H9 (cell line): Measurements from ENCODE around the gene TOX4. TPM values are rescaled to one million over a fixed set of nuclear protein-coding genes. Genes with fewer than 3 reads are reported as not detected.

Source experiments
- DNase-seq: peaks from one replicate; pipeline ENCODE4 v3.0.0-alpha.2; 2017
- H2AFZ ChIP-seq: one replicate; pipeline ENCODE4 v1.6.1; 2013; ENCODE audit warnings: mild to moderate bottlenecking, low read length, control low read depth, moderate library complexity
- H2AK5ac ChIP-seq: 2 replicates; pipeline ENCODE4 v1.6.1; 2013; ENCODE audit warnings: low read length, control low read depth, mixed read lengths; ENCODE audit not compliant: insufficient read length
- H2BK120ac ChIP-seq: one replicate; pipeline ENCODE4 v1.6.1; 2013; ENCODE audit warnings: low read depth, mild to moderate bottlenecking, low read length, control low read depth, inconsistent platforms; ENCODE audit not compliant: poor library complexity, severe bottlenecking
- H2BK12ac ChIP-seq: 2 replicates; pipeline ENCODE4 v1.6.1; 2013; ENCODE audit warnings: low read length, control low read depth, mixed read lengths, low read depth; ENCODE audit not compliant: insufficient read length
- H2BK15ac ChIP-seq: 2 replicates; pipeline ENCODE4 v1.6.1; 2013; ENCODE audit warnings: low read depth, low read length, control low read depth
- H2BK20ac ChIP-seq: one replicate; pipeline ENCODE4 v1.6.1; 2013; ENCODE audit warnings: low read depth, mild to moderate bottlenecking, low read length, control low read depth, inconsistent platforms; ENCODE audit not compliant: poor library complexity, severe bottlenecking
- H2BK5ac ChIP-seq: 2 replicates; pipeline ENCODE4 v1.6.1; 2013; ENCODE audit warnings: low read length, control low read depth, mixed read lengths; ENCODE audit not compliant: insufficient read length
- H3K14ac ChIP-seq: 2 replicates; pipeline ENCODE4 v1.6.1; 2013; ENCODE audit warnings: low read length, control low read depth; ENCODE audit not compliant: insufficient read depth
- H3K18ac ChIP-seq: 2 replicates; pipeline ENCODE4 v1.6.1; 2013; ENCODE audit warnings: low read depth, mild to moderate bottlenecking, mixed read lengths, low read length, control low read depth; ENCODE audit not compliant: insufficient read length
- H3K23ac ChIP-seq: 2 replicates; pipeline ENCODE4 v1.6.1; 2013; ENCODE audit warnings: low read length, control low read depth, mixed read lengths, low read depth; ENCODE audit not compliant: insufficient read length
- H3K23me2 ChIP-seq: 2 replicates; pipeline ENCODE4 v1.6.1; 2013; ENCODE audit warnings: low read depth, mild to moderate bottlenecking, mixed read lengths, low read length, control low read depth; ENCODE audit not compliant: insufficient read length, poor library complexity, severe bottlenecking
- H3K27ac ChIP-seq: 2 replicates; pipeline ENCODE4 v1.5.1; 2013; ENCODE audit warnings: low read length, control low read depth, mixed read lengths, low read depth; ENCODE audit not compliant: insufficient read length
- H3K27me3 ChIP-seq: 2 replicates; pipeline ENCODE4 v1.6.1; 2013; ENCODE audit warnings: low read length, control low read depth, inconsistent platforms; ENCODE audit not compliant: insufficient read depth
- H3K4ac ChIP-seq: 2 replicates; pipeline ENCODE4 v1.6.1; 2013; ENCODE audit warnings: low read depth, mild to moderate bottlenecking, control low read depth, inconsistent platforms, low read length, moderate library complexity
- H3K4me1 ChIP-seq: 2 replicates; pipeline ENCODE4 v1.6.1; 2013; ENCODE audit warnings: low read length, control low read depth, inconsistent platforms; ENCODE audit not compliant: insufficient read depth
- H3K4me2 ChIP-seq: 2 replicates; pipeline ENCODE4 v1.6.1; 2013; ENCODE audit warnings: low read length, control low read depth, mixed read lengths; ENCODE audit not compliant: insufficient read length, insufficient read depth
- H3K56ac ChIP-seq: 2 replicates; pipeline ENCODE4 v1.6.1; 2013; ENCODE audit warnings: low read depth, mild to moderate bottlenecking, mixed read lengths, low read length, control low read depth; ENCODE audit not compliant: insufficient read length
- H3K79me1 ChIP-seq: 2 replicates; pipeline ENCODE4 v1.6.1; 2013; ENCODE audit warnings: low read depth, mild to moderate bottlenecking, moderate library complexity, low read length, control low read depth, inconsistent platforms; ENCODE audit not compliant: insufficient read depth, poor library complexity, severe bottlenecking
- H3K79me2 ChIP-seq: 2 replicates; pipeline ENCODE4 v1.6.1; 2013; ENCODE audit warnings: low read length, control low read depth, inconsistent platforms; ENCODE audit not compliant: insufficient read depth
- H3K9ac ChIP-seq: 2 replicates; pipeline ENCODE4 v1.6.1; 2013; ENCODE audit warnings: low read length, control low read depth, mixed read lengths; ENCODE audit not compliant: insufficient read length; ENCODE audit errors: extremely low read depth
- H3K9me3 ChIP-seq: one replicate; pipeline ENCODE4 v1.6.1; 2013; ENCODE audit warnings: low read depth, low read length, inconsistent platforms; ENCODE audit not compliant: control insufficient read depth
- H3T11ph ChIP-seq: one replicate; pipeline ENCODE4 v1.6.1; 2013; ENCODE audit warnings: mild to moderate bottlenecking, low read length, control low read depth, inconsistent platforms
- H4K20me1 ChIP-seq: one replicate; pipeline ENCODE4 v1.6.1; 2013; ENCODE audit not compliant: control insufficient read depth, insufficient read length, insufficient read depth
- H4K5ac ChIP-seq: 2 replicates; pipeline ENCODE4 v1.6.1; 2013; ENCODE audit warnings: low read depth, mild to moderate bottlenecking, mixed read lengths, low read length, control low read depth; ENCODE audit not compliant: insufficient read length
- H4K8ac ChIP-seq: replicated peaks from 2 replicates; pipeline ENCODE4 v1.6.1; 2013; ENCODE audit warnings: low read length, control low read depth, mixed read lengths, low read depth; ENCODE audit not compliant: insufficient read length
- H4K91ac ChIP-seq: 2 replicates; pipeline ENCODE4 v1.6.1; 2013; ENCODE audit warnings: low read depth, mild to moderate bottlenecking, moderate library complexity, mixed read lengths, low read length, control low read depth; ENCODE audit not compliant: insufficient read length
- H3K27ac Mint-ChIP-seq, 3 experiments: 2 replicates in 2 of 3; 3 replicates in 1 of 3; pipeline ENCODE4 v1.8.0; 2020 to 2021; ENCODE audit warnings: mixed read lengths in 3 of 3, mild to moderate bottlenecking in 1 of 3, moderate library complexity in 1 of 3
- H3K27me3 Mint-ChIP-seq: 2 replicates; pipeline ENCODE4 v1.8.0; 2021; ENCODE audit warnings: low read depth, mild to moderate bottlenecking, moderate library complexity, mixed read lengths
- H3K36me3 Mint-ChIP-seq, 3 experiments: 2 replicates in 2 of 3; 3 replicates in 1 of 3; pipeline ENCODE4 v1.8.0; 2020 to 2021; ENCODE audit warnings: low read depth in 3 of 3, mixed read lengths in 3 of 3; ENCODE audit not compliant: insufficient read depth in 1 of 3
- H3K4me1 Mint-ChIP-seq, 2 experiments: 2 replicates each; pipeline ENCODE4 v1.8.0; 2020; ENCODE audit warnings: mixed read lengths in 2 of 2
- H3K4me3 Mint-ChIP-seq, 2 experiments: 2 replicates in 1 of 2; 3 replicates in 1 of 2; pipeline ENCODE4 v1.8.0; 2020 to 2021; ENCODE audit warnings: mild to moderate bottlenecking in 2 of 2, mixed read lengths in 2 of 2, moderate library complexity in 1 of 2
- H3K9me3 Mint-ChIP-seq, 2 experiments: 2 replicates in 1 of 2; 3 replicates in 1 of 2; pipeline ENCODE4 v1.8.0; 2020; ENCODE audit warnings: mild to moderate bottlenecking in 2 of 2, mixed read lengths in 2 of 2, moderate library complexity in 1 of 2
- CTCF ChIP-seq: fragments of 200-600 bp; sonication (generic); conservative IDR thresholded peaks from 3 replicates; pipeline ENCODE4 v1.8.0; 2021; ENCODE audit warnings: antibody characterized with exemption, mild to moderate bottlenecking
- whole genome bisulfite sequencing: extraction: QIAGEN DNeasy Blood & Tissue Kit; methylation state at CpG from one replicate; pipeline ENCODE4 v1.1.7; 2013; ENCODE audit warnings: missing lambda C conversion rate, low lambda C conversion rate, mixed read lengths; ENCODE audit not compliant: insufficient read length; ENCODE audit errors: extremely low coverage; 5-methylcytosine and 5-hydroxymethylcytosine counted together
- total RNA-seq: library from RNA; stranded (reverse); gene quantifications from 2 replicates; pipeline ENCODE4 v1.2.1, GENCODE V29; 2021

The TOX4 gene
- total RNA-seq, 1 experiment from 2014 or later: 64.7 TPM

GRCh38 chr14:21454843-21455544 lies 22.0 kb upstream of the TOX4 start:
- H2AK5ac ChIP-seq: no peak overlapping the region
- no peak overlapping the region for H4K5ac ChIP-seq
- H4K8ac ChIP-seq: no peak overlapping the region
- Mint-ChIP-seq H3K27me3 (no peaks in the 10 kb centered on the region), H3K4me1 (peaks cover 11 to 23% of the 10 kb centered on the region in 2 experiments), H3K27ac (peak overlapping the region; percentile 97 to 100 (median 98); a peak in 5 of 7 replicates), H3K36me3 (peaks cover 12 to 38% (median 34%) of the 10 kb centered on the region in 3 experiments), H3K9me3 (no peaks in the 10 kb centered on the region; a peak in 1 of 5 replicates), H3K4me3 (peak overlapping the region; percentile 94 to 96)
- no peaks in the 10 kb centered on the region for H3K27me3 ChIP-seq
- H3K23ac ChIP-seq: no peak overlapping the region
- H3K23me2 ChIP-seq: peaks cover 8% of the 10 kb centered on the region
- H2BK5ac ChIP-seq: no peak overlapping the region
- H2BK20ac ChIP-seq: no peak overlapping the region
- H4K20me1 ChIP-seq: no peaks in the 10 kb centered on the region
- H3K27ac ChIP-seq: no peak overlapping the region
- 0 out of 2 replicates have a peak overlapping the region, but pooled peaks have one; percentile 12 for H3K14ac ChIP-seq
- H4K91ac ChIP-seq: no peak overlapping the region
- no peak overlapping the region for H2BK15ac ChIP-seq
- H3K4me1 ChIP-seq: no peaks in the 10 kb centered on the region; the same call in 1 of the 2 replicates
- H2BK120ac ChIP-seq: no peak overlapping the region
- no peak for TF ChIP-seq CTCF
- H3K18ac ChIP-seq: no peak overlapping the region
- H3K9ac ChIP-seq: peak overlapping the region; percentile 99
- no CpG with 5 or more reads among the region's 15 CpGs for WGBS
- no peak overlapping the region for H3K4ac ChIP-seq
- H3K56ac ChIP-seq: no peak overlapping the region
- H3T11ph ChIP-seq: no peak overlapping the region
- H3K79me1 ChIP-seq: peaks cover 7% of the 10 kb centered on the region
- no peaks in the 10 kb centered on the region for H3K9me3 ChIP-seq
- no peak overlapping the region for H2BK12ac ChIP-seq
- peak overlapping the region; percentile 100 for H3K4me2 ChIP-seq
- no peak for DNase-seq
- peaks cover 24% of the 10 kb centered on the region for H3K79me2 ChIP-seq
- H2AFZ ChIP-seq: no peak overlapping the region
